Neural progenitor cell (in vitro differentiated cells): ENCODE data around the gene VAT1. TPM values are rescaled to one million over a fixed set of nuclear protein-coding genes. Genes with fewer than 3 reads are reported as not detected.
"Not testable (repeated sequence)": the region's sequence is repeated elsewhere in the genome, so short reads cannot be mapped to it uniquely, and the experiment has no call there.

Experiments used
- DNase-seq: peaks from one replicate; pipeline ENCODE4 v3.0.0-alpha.2; 2016; ENCODE audit warnings: low spot score
- H2AFZ ChIP-seq: fragments of 200-600 bp; sonication (generic); replicated peaks from 2 replicates; pipeline ENCODE4 v1.6.1; 2016; ENCODE audit warnings: antibody characterized with exemption
- H3F3A ChIP-seq: fragments of 200-600 bp; sonication (generic); 2 replicates; pipeline ENCODE4 v1.6.1; 2016; ENCODE audit warnings: antibody characterized with exemption, low read depth
- H3K27ac ChIP-seq: fragments of 200-600 bp; sonication (generic); 2 replicates; pipeline ENCODE4 v1.5.1; 2016; ENCODE audit warnings: mild to moderate bottlenecking
- H3K27me3 ChIP-seq: fragments of 200-600 bp; sonication (generic); 2 replicates; pipeline ENCODE4 v1.6.1; 2016; ENCODE audit warnings: mild to moderate bottlenecking, moderate library complexity
- H3K36me3 ChIP-seq: fragments of 200-600 bp; sonication (generic); 2 replicates; pipeline ENCODE4 v1.5.1; 2016
- H3K4me1 ChIP-seq: fragments of 200-600 bp; sonication (generic); 2 replicates; pipeline ENCODE4 v1.6.1; 2016; ENCODE audit warnings: mixed run types
- H3K4me2 ChIP-seq: fragments of 200-600 bp; sonication (generic); 2 replicates; pipeline ENCODE4 v1.6.1; 2016
- H3K4me3 ChIP-seq: fragments of 200-600 bp; sonication (generic); 2 replicates; pipeline ENCODE4 v1.5.1; 2016
- H3K79me2 ChIP-seq: fragments of 200-600 bp; sonication (generic); 2 replicates; pipeline ENCODE4 v1.6.1; 2016; ENCODE audit warnings: low read depth
- H3K9ac ChIP-seq: fragments of 200-600 bp; sonication (generic); 2 replicates; pipeline ENCODE4 v1.6.1; 2016
- H3K9me3 ChIP-seq: fragments of 200-600 bp; sonication (generic); 2 replicates; pipeline ENCODE4 v1.5.1; 2016; ENCODE audit warnings: low read depth
- H4K20me1 ChIP-seq: fragments of 200-600 bp; sonication (generic); 2 replicates; pipeline ENCODE4 v1.6.1; 2016; ENCODE audit warnings: low read depth
- H3K27ac Mint-ChIP-seq: 3 replicates; pipeline ENCODE4 v1.8.0; 2021; ENCODE audit warnings: mixed read lengths
- H3K27me3 Mint-ChIP-seq: 2 replicates; pipeline ENCODE4 v1.8.0; 2022; ENCODE audit warnings: low read depth, mild to moderate bottlenecking, inconsistent platforms, moderate library complexity, mixed read lengths; ENCODE audit not compliant: insufficient read depth
- H3K36me3 Mint-ChIP-seq: 3 replicates; pipeline ENCODE4 v1.8.0; 2021; ENCODE audit warnings: mixed read lengths
- H3K4me1 Mint-ChIP-seq: 3 replicates; pipeline ENCODE4 v1.8.0; 2021; ENCODE audit warnings: mixed read lengths
- H3K4me3 Mint-ChIP-seq: 3 replicates; pipeline ENCODE4 v1.8.0; 2021; ENCODE audit warnings: mild to moderate bottlenecking, moderate library complexity, mixed read lengths
- H3K9me3 Mint-ChIP-seq: 3 replicates; pipeline ENCODE4 v1.8.0; 2020; ENCODE audit warnings: mixed read lengths
- EZH2 ChIP-seq: fragments of 200-600 bp; sonication (generic); IDR thresholded peaks from 2 replicates; pipeline ENCODE4 v1.6.1; 2017; ENCODE audit warnings: antibody characterized with exemption, mild to moderate bottlenecking, moderate library complexity
- EZH2phosphoT487 ChIP-seq: fragments of 200-600 bp; sonication (generic); IDR thresholded peaks from 2 replicates; pipeline ENCODE4 v1.6.1; 2017; ENCODE audit warnings: antibody characterized with exemption
- total RNA-seq: library from RNA; depleted of rRNA; stranded (reverse); fragments of >200 nt; gene quantifications from 2 replicates; pipeline ENCODE4 v1.2.3, GENCODE V29; 2015; ENCODE audit warnings: low replicate concordance
- TF ChIP-seq, protein P1 (sequence below): fragments of 200-600 bp; sonication (generic); IDR thresholded peaks from 2 replicates; pipeline ENCODE4 v1.5.1; 2017; ENCODE audit warnings: antibody characterized with exemption, mild to moderate bottlenecking

VAT1 gene
- total RNA-seq, 1 donor from 2014 or later, result 94.7 TPM

DNA sequence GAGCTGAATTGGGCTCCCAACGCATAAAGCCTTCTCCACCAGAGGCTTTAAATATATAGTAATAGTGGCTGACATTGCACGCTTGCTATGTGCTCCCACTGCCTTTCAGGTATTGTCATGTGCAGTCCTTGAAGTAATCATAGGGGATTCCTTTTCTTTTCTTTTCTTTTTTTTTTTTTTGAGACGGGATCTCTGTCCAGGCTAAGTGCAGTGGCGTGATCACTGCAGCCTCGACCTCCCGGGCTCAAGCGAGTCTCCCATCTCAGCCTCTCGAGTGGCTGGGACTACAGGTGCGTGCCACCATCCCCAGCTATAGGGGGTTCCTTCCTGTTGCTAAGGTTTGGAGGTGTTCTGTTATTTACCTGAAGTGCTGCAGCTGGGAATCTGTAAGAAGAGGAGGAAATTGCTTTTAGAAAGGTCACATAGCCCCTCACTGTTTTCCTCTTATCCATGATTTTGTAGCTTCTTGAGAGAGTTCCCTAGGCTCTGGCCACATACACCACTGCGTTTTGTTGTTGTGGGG is 23.1 kb downstream of the VAT1 start:
- Histone ChIP-seq H3K79me2 (peaks cover 32% of the 10 kb centered on the region), H4K20me1 (peaks cover 27% of the 10 kb centered on the region), H3K36me3 (peaks cover 6% of the 10 kb centered on the region), H3K4me2 (peak overlapping the region; percentile 92), H3K9ac (peak overlapping the region; percentile 99), H3K27me3 (no peaks in the 10 kb centered on the region), H3K4me3 (peak overlapping the region; percentile 79), H3K27ac (peak overlapping the region; percentile 97), H2AFZ (no peak overlapping the region), H3K4me1 (peaks cover 10% of the 10 kb centered on the region), H3K9me3 (no peaks in the 10 kb centered on the region), H3F3A (peaks cover 67% of the 10 kb centered on the region)
- H3K4me3 Mint-ChIP-seq, result peak overlapping the region; percentile 99
- H3K27ac Mint-ChIP-seq, result peak overlapping the region; percentile 98
- peaks cover 31% of the 10 kb centered on the region for H3K36me3 Mint-ChIP-seq
- no peaks in the 10 kb centered on the region for H3K9me3 Mint-ChIP-seq
- peaks cover 24% of the 10 kb centered on the region for H3K4me1 Mint-ChIP-seq
- DNase-seq, result no peak
- H3K27me3 Mint-ChIP-seq, result no peaks in the 10 kb centered on the region
- TF ChIP-seq, protein P1, sequence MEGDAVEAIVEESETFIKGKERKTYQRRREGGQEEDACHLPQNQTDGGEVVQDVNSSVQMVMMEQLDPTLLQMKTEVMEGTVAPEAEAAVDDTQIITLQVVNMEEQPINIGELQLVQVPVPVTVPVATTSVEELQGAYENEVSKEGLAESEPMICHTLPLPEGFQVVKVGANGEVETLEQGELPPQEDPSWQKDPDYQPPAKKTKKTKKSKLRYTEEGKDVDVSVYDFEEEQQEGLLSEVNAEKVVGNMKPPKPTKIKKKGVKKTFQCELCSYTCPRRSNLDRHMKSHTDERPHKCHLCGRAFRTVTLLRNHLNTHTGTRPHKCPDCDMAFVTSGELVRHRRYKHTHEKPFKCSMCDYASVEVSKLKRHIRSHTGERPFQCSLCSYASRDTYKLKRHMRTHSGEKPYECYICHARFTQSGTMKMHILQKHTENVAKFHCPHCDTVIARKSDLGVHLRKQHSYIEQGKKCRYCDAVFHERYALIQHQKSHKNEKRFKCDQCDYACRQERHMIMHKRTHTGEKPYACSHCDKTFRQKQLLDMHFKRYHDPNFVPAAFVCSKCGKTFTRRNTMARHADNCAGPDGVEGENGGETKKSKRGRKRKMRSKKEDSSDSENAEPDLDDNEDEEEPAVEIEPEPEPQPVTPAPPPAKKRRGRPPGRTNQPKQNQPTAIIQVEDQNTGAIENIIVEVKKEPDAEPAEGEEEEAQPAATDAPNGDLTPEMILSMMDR, result no peak
- no peak for TF ChIP-seq EZH2
- no peak for TF ChIP-seq EZH2phosphoT487

DNA sequence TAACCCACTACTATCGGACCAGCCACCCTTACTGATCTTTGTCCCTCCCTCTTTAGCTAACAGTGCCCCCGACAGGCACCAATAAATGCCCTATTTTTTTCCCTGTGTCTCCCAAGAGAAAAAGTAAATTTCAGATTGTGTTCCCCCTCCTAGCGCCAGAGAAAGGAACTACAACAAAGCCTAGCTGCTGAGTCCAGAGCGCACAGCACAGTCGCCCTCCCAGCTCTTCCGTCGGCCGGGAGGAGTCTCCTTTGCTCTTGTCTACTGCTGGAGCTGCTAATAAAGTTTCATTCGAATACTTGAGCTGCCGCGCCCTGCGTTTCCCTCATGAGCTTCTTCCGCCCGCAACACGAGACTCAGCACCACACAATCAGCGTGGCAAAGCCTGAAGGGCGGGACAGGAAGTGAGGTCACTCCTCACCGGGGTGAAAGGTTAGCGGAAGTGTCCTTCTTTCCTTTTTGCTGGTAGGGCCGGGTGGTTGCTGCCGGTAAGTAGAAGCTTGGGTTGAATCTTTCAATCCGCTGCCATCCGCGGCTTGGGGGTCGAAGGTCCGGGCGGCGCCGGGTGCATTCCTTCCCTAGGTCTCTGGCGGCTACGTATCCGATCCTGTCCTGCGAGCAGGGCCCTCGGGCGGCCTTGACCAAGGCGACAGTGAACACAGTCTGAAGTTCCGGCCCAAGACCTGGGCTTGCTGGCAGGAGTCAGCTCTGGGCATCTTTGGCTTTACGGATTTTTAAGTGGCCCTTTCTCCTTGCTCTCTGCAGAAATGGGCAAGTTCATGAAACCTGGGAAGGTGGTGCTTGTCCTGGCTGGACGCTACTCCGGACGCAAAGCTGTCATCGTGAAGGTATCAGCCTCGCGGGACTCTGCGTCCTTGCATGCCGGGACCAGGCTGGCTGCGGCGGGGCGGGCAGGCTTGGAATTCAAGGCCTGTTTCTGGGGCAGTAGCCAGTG is 23.9 kb downstream of the VAT1 start, which contains the start of gene RPL27:
Gene RPL27, plus strand, starts transcription at position 436 of the 955 bp plus-strand sequence. Its CDS starts 332 bp downstream, at position 768.
- Histone ChIP-seq H3F3A (peaks cover 64% of the 10 kb centered on the region), H3K4me1 (peaks cover 10% of the 10 kb centered on the region), H3K4me3 (peak within 1 kb of the TSS; percentile 79), H3K9ac (peak within 1 kb of the TSS; percentile 99), H3K9me3 (no peaks in the 10 kb centered on the region), H4K20me1 (peaks cover 27% of the 10 kb centered on the region), H3K4me2 (peak within 1 kb of the TSS; percentile 92), H3K27me3 (no peaks in the 10 kb centered on the region), H3K79me2 (peaks cover 32% of the 10 kb centered on the region), H3K36me3 (peaks cover 6% of the 10 kb centered on the region), H2AFZ (peak within 1 kb of the TSS; percentile 87), H3K27ac (peak within 1 kb of the TSS; percentile 97)
- no peaks in the 10 kb centered on the region for H3K9me3 Mint-ChIP-seq
- DNase-seq, result peak; percentile 99
- peak within 1 kb of the TSS; percentile 99 for H3K4me3 Mint-ChIP-seq
- peak within 1 kb of the TSS; percentile 98 for H3K27ac Mint-ChIP-seq
- H3K36me3 Mint-ChIP-seq, result peaks cover 27% of the 10 kb centered on the region
- H3K4me1 Mint-ChIP-seq, result peaks cover 24% of the 10 kb centered on the region
- TF ChIP-seq, protein P1, result peak; percentile 78
- TF ChIP-seq EZH2phosphoT487 (no peak), EZH2 (no peak)
- H3K27me3 Mint-ChIP-seq, result no peaks in the 10 kb centered on the region

DNA sequence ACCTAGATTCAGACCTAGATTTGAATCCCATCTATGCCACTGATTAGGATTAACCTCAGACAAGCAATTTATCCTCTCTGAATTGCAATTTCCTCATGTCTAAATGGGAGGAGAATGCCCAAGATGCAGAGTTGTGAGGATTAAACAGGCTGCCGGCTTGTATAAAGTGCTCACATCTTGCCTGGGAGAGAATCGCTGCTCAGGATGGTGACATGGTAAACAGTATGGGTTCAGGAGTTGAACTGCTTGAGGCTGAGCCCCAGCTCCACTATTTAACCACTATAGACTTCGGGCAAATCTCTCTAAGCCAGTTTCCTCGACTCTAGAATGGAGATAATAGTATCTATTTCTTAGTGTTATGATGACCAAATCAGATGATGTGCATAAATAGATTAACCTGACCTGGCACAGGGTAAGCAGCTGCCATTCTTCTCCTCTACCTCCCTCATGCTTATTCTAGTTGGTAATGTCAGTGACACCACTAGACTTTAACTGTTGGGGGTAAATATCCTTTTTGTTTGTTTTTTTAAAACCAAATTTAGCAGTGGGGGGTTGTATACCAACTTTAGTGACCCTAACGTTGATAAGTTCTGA is 24.7 kb downstream of the VAT1 start:
- no peaks in the 10 kb centered on the region for H3K27me3 Mint-ChIP-seq
- Histone ChIP-seq H3K4me2 (peak overlapping the region; percentile 76), H3K27ac (no peak overlapping the region), H3F3A (peaks cover 61% of the 10 kb centered on the region), H2AFZ (peak overlapping the region; percentile 87), H3K4me1 (peaks cover 10% of the 10 kb centered on the region), H3K27me3 (no peaks in the 10 kb centered on the region), H3K36me3 (peaks cover 5% of the 10 kb centered on the region), H3K9ac (no peak overlapping the region), H3K9me3 (no peaks in the 10 kb centered on the region), H3K4me3 (peak overlapping the region; percentile 79), H4K20me1 (peaks cover 25% of the 10 kb centered on the region), H3K79me2 (peaks cover 32% of the 10 kb centered on the region)
- peak overlapping the region; percentile 98 for H3K27ac Mint-ChIP-seq
- DNase-seq, result no peak
- peaks cover 24% of the 10 kb centered on the region for H3K4me1 Mint-ChIP-seq
- peak overlapping the region; percentile 99 for H3K4me3 Mint-ChIP-seq
- H3K36me3 Mint-ChIP-seq, result peaks cover 26% of the 10 kb centered on the region
- TF ChIP-seq, protein P1, result no peak
- no peak for TF ChIP-seq EZH2
- TF ChIP-seq EZH2phosphoT487, result no peak
- no peaks in the 10 kb centered on the region for H3K9me3 Mint-ChIP-seq

DNA sequence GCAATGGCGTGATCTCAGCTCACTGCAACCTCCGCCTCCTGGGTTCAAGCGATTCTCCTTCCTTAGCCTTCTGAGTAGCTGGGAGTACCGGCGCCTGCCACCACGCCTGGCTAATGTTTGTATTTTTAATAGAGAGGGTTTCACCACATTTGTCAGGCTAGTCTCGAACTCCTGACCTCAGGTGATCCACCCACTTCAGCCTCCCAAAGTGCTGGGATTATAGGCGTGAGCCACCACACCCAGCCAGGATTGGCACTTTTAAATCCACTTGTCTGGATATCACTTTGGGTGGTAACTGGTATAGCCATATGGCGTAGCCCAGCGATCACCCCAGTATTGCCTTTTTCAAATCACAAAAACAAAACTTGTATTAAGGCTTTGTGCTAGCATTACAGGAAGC is 28.3 kb downstream of the VAT1 start:
- peaks cover 27% of the 10 kb centered on the region for H3F3A ChIP-seq
- not testable (repeated sequence) for H4K20me1 ChIP-seq, H3K9me3 ChIP-seq, H3K4me1 ChIP-seq, H3K27ac Mint-ChIP-seq, H3K27me3 Mint-ChIP-seq, DNase-seq, H3K27me3 ChIP-seq, H3K9me3 Mint-ChIP-seq, H3K27ac ChIP-seq, H3K9ac ChIP-seq, H3K4me3 ChIP-seq, H2AFZ ChIP-seq, H3K4me2 ChIP-seq, H3K4me3 Mint-ChIP-seq, H3K79me2 ChIP-seq, H3K36me3 ChIP-seq
- Mint-ChIP-seq H3K4me1 (peaks cover 13% of the 10 kb centered on the region), H3K36me3 (peaks cover 29% of the 10 kb centered on the region)
